ENCODE data around the gene SYCE1L.

GRCh38 chr16:77165006-77165405 is 34.2 kb upstream of the SYCE1L start:
- TF ChIP-seq, protein P1, sequence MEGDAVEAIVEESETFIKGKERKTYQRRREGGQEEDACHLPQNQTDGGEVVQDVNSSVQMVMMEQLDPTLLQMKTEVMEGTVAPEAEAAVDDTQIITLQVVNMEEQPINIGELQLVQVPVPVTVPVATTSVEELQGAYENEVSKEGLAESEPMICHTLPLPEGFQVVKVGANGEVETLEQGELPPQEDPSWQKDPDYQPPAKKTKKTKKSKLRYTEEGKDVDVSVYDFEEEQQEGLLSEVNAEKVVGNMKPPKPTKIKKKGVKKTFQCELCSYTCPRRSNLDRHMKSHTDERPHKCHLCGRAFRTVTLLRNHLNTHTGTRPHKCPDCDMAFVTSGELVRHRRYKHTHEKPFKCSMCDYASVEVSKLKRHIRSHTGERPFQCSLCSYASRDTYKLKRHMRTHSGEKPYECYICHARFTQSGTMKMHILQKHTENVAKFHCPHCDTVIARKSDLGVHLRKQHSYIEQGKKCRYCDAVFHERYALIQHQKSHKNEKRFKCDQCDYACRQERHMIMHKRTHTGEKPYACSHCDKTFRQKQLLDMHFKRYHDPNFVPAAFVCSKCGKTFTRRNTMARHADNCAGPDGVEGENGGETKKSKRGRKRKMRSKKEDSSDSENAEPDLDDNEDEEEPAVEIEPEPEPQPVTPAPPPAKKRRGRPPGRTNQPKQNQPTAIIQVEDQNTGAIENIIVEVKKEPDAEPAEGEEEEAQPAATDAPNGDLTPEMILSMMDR (IDR thresholded peaks at IDR 0.05): no peak
- TF ChIP-seq EP300 (IDR thresholded peaks at IDR 0.05): no peak
